ENCODE data around the gene MLIP. TPM values are rescaled to one million over a fixed set of nuclear protein-coding genes. Genes with fewer than 3 reads are reported as not detected.

MLIP gene
- total and polyA plus RNA-seq, 2 experiments from 2014 or later: not detected

- Mint-ChIP-seq H3K4me1 (peaks cover 6% of the 10 kb centered on the region; the same call in 2 of the 3 replicates), H3K27me3 (ENCODE audit: insufficient read depth, low read depth, poor library complexity) (no peaks in the 10 kb centered on the region), H3K9me3 (no peaks in the 10 kb centered on the region), H3K4me3 (no peak overlapping the region), H3K36me3 (ENCODE audit: low read depth) (no peaks in the 10 kb centered on the region), H3K27ac (no peak overlapping the region)
- Histone ChIP-seq H2AFZ (0 out of 2 replicates have a peak overlapping the region, but pooled peaks have one; percentile 7), H3K4me2 (no peak overlapping the region), H3K27me3 (ENCODE audit: insufficient read depth) (no peaks in the 10 kb centered on the region), H3K9me2 (ENCODE audit: insufficient read depth) (no peaks in the 10 kb centered on the region), H3K4me1 (ENCODE audit: insufficient read depth) (no peaks in the 10 kb centered on the region), H4K20me1 (replicated peaks; ENCODE audit: insufficient read depth) (no peaks in the 10 kb centered on the region), H3K4me3 (no peak overlapping the region), H3K36me3 (ENCODE audit: insufficient read depth) (no peaks in the 10 kb centered on the region), H3K79me2 (replicated peaks; ENCODE audit: insufficient read depth) (no peaks in the 10 kb centered on the region), H3F3A (replicated peaks; ENCODE audit: low read depth) (no peaks in the 10 kb centered on the region), H3K27ac (ENCODE audit: low read depth) (no peak overlapping the region)
- TF ChIP-seq EZH2phosphoT487 (IDR thresholded peaks at IDR 0.05; ENCODE audit: unreplicated experiment) (no peak), ZNF331 (CRISPR knock-in tag; IDR thresholded peaks at IDR 0.05; ENCODE audit: low read depth) (no peak), CREB1 (CRISPR knock-in tag; IDR thresholded peaks at IDR 0.05; ENCODE audit: low read depth) (no peak), NANOG (IDR thresholded peaks at IDR 0.05; ENCODE audit: borderline replicate concordance) (no peak), JUNB (IDR thresholded peaks at IDR 0.05; ENCODE audit: unreplicated experiment) (no peak), CTCF (conservative IDR thresholded peaks at IDR 0.05; ENCODE audit: low read depth in 2 of 2) (no peak), ETS1 (IDR thresholded peaks at IDR 0.05) (no peak), EZH2 (IDR thresholded peaks at IDR 0.05; ENCODE audit: low read depth, unreplicated experiment) (no peak), POLR2AphosphoS5 (IDR thresholded peaks at IDR 0.05; ENCODE audit: low read depth) (no peak), STAT1 (IDR thresholded peaks at IDR 0.05; ENCODE audit: unreplicated experiment) (no peak), REST (IDR thresholded peaks at IDR 0.05; ENCODE audit: unreplicated experiment) (no peak)
- ATAC-seq (no peak), DNase-seq (ENCODE audit: low spot score) (no peak)
Measured at GRCh38 chr6:54102238-54102637, 9.0 kb upstream of the MLIP start.
